ENCODE measurements around the gene KLHL42. TPM values are rescaled to one million over a fixed set of nuclear protein-coding genes. Genes with fewer than 3 reads are reported as not detected.

Gene KLHL42
- total and polyA plus RNA-seq, 10 of the 15 experiments (the other 5 are each of a cell fraction or from before 2014, with no cell fraction given), result 2.1 to 18.2 (median 13.1) TPM

GRCh38 chr12:27794818-27795584 is 15.0 kb downstream of the KLHL42 start:
- no peaks in the 10 kb centered on the region for H3K4me1 ChIP-seq (ENCODE audit: control insufficient read depth, insufficient read depth, low read length)
- intact Hi-C loops (cut with micrococcal nuclease; ENCODE audit: unreplicated experiment), result no loop called here
- H3K4me3 ChIP-seq, result no peak overlapping the region
- RAD21 ChIA-PET (ENCODE audit: unreplicated experiment), result no interaction called here
- in situ Hi-C loops (cut with MboI), result no loop called here
- POLR2A ChIA-PET, result interaction anchor here (0.6 kb wide), 1 partner anchor 14 kb away, joined by 3 read pairs; no protein-coding TSS in a partner anchor
- no peak overlapping the region for H3K4me2 ChIP-seq (ENCODE audit: control insufficient read depth, insufficient read depth)
- H3K36me3 ChIP-seq (ENCODE audit: control insufficient read depth in 2 of 2, insufficient read depth in 2 of 2, low read length in 1 of 2), result peaks cover 0 to 32% of the 10 kb centered on the region in 2 experiments; a peak in 3 of 4 replicates
- H3K9me3 ChIP-seq (replicated peaks; ENCODE audit: control insufficient read depth, insufficient read depth, low read length), result no peaks in the 10 kb centered on the region
- no peak overlapping the region for H3K27ac ChIP-seq (ENCODE audit: control insufficient read depth, insufficient read depth)
- H4K20me1 ChIP-seq (ENCODE audit: control insufficient read depth, insufficient read depth), result no peaks in the 10 kb centered on the region
- no peak overlapping the region for H3K9ac ChIP-seq (ENCODE audit: control insufficient read depth, insufficient read depth, low read length)
- CTCF ChIA-PET, result interaction anchor here (0.9 to 1.2 kb wide), 2 partner anchors 9 to 26 kb away, joined by 3 read pairs; no protein-coding TSS in a partner anchor
- BruUV-seq (replicated peaks), result no TSS peak
- SMC1A ChIA-PET (ENCODE audit: uncharacterized antibody, unreplicated experiment), result interaction anchor here (0.8 to 0.9 kb wide), 2 partner anchors 23 to 26 kb away, joined by 3 read pairs; no protein-coding TSS in a partner anchor
- H2AFZ ChIP-seq (ENCODE audit: control insufficient read depth, low read depth, low read length), result no peak overlapping the region
- DNase-seq (ENCODE audit: low read depth, low spot score), result no peak
- FAIRE-seq, result no peak
- H3K27me3 ChIP-seq (replicated peaks in 1 of 2; ENCODE audit: control insufficient read depth in 2 of 2, insufficient read depth in 2 of 2, low read length in 1 of 2), result no peaks in the 10 kb centered on the region
- 83% methylated on average over 6 of the region's 6 CpGs for WGBS (ENCODE audit: insufficient coverage, insufficient replicate concordance, low lambda C conversion rate, missing lambda C conversion rate)
- no peak for ATAC-seq
- H3K79me2 ChIP-seq (ENCODE audit: control insufficient read depth, insufficient read depth, low read length), result no peaks in the 10 kb centered on the region
- TF ChIP-seq CHD4 (IDR thresholded peaks at IDR 0.05) (no peak), MYC (IDR thresholded peaks at IDR 0.05; ENCODE audit: insufficient read depth, insufficient read length, insufficient replicate concordance, low read length, severe bottlenecking) (no peak), SREBF2 (IDR thresholded peaks at IDR 0.05; ENCODE audit: low read length) (no peak), E2F8 (IDR thresholded peaks at IDR 0.05; ENCODE audit: low read depth, partially characterized antibody) (no peak), IKZF1 (conservative IDR thresholded peaks at IDR 0.05) (no peak), ZBED1 (IDR thresholded peaks at IDR 0.05; ENCODE audit: borderline replicate concordance) (no peak), SP1 (IDR thresholded peaks at IDR 0.05; ENCODE audit: low read depth, low read length) (no peak), SMAD5 (IDR thresholded peaks at IDR 0.05; ENCODE audit: low read depth) (no peak), EGR1 (IDR thresholded peaks at IDR 0.05; ENCODE audit: borderline replicate concordance in 1 of 2, low read depth in 2 of 2, low read length in 2 of 2) (no peak), SUPT20H (IDR thresholded peaks at IDR 0.05; ENCODE audit: borderline replicate concordance, control insufficient read depth, low read depth, low read length) (no peak), TCF12 (IDR thresholded peaks at IDR 0.05; ENCODE audit: low read depth, low read length) (no peak)
- TF ChIP-seq, protein P1, sequence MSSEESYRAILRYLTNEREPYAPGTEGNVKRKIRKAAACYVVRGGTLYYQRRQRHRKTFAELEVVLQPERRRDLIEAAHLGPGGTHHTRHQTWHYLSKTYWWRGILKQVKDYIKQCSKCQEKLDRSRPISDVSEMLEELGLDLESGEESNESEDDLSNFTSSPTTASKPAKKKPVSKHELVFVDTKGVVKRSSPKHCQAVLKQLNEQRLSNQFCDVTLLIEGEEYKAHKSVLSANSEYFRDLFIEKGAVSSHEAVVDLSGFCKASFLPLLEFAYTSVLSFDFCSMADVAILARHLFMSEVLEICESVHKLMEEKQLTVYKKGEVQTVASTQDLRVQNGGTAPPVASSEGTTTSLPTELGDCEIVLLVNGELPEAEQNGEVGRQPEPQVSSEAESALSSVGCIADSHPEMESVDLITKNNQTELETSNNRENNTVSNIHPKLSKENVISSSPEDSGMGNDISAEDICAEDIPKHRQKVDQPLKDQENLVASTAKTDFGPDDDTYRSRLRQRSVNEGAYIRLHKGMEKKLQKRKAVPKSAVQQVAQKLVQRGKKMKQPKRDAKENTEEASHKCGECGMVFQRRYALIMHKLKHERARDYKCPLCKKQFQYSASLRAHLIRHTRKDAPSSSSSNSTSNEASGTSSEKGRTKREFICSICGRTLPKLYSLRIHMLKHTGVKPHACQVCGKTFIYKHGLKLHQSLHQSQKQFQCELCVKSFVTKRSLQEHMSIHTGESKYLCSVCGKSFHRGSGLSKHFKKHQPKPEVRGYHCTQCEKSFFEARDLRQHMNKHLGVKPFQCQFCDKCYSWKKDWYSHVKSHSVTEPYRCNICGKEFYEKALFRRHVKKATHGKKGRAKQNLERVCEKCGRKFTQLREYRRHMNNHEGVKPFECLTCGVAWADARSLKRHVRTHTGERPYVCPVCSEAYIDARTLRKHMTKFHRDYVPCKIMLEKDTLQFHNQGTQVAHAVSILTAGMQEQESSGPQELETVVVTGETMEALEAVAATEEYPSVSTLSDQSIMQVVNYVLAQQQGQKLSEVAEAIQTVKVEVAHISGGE (CRISPR knock-in tag; IDR thresholded peaks at IDR 0.05), result no peak
- TF ChIP-seq, protein P2, sequence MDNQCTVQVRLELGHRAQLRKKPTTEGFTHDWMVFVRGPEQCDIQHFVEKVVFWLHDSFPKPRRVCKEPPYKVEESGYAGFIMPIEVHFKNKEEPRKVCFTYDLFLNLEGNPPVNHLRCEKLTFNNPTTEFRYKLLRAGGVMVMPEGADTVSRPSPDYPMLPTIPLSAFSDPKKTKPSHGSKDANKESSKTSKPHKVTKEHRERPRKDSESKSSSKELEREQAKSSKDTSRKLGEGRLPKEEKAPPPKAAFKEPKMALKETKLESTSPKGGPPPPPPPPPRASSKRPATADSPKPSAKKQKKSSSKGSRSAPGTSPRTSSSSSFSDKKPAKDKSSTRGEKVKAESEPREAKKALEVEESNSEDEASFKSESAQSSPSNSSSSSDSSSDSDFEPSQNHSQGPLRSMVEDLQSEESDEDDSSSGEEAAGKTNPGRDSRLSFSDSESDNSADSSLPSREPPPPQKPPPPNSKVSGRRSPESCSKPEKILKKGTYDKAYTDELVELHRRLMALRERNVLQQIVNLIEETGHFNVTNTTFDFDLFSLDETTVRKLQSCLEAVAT (IDR thresholded peaks at IDR 0.05), result no peak
